Omental fat pad (tissue), 4 donors: ENCODE results near the gene GLIPR1L1. TPM values are rescaled to one million over a fixed set of nuclear protein-coding genes. Genes with fewer than 3 reads are reported as not detected.
"Not testable (repeated sequence)": the region's sequence is repeated elsewhere in the genome, so short reads cannot be mapped to it uniquely, and the experiment has no call there.

ENCODE experiments used
- ATAC-seq: fragments of 150-250 bp; one replicate; pipeline ENCODE4 v1.9.1; 2016; ENCODE audit warnings: mild to moderate bottlenecking, moderate library complexity; ENCODE audit not compliant: low FRiP score
- DNase-seq: peaks from one replicate; pipeline ENCODE4 v3.0.0-alpha.2; 2019; ENCODE audit warnings: low spot score
- CTCF ChIP-seq, 3 donors: fragments of 450-650 bp; IDR thresholded peaks; one replicate each; pipeline ENCODE4 v1.5.1; 2016 to 2017; ENCODE audit warnings: antibody characterized with exemption in 3 of 3, mild to moderate bottlenecking in 3 of 3, moderate library complexity in 2 of 3
- total RNA-seq, 4 donors: library from RNA; depleted of rRNA; stranded (reverse); fragments of >200 nt; gene quantifications; one replicate each; pipeline ENCODE4 v1.1.0, GENCODE V29; 2016

The GLIPR1L1 gene
- total RNA-seq, 4 donors from 2014 or later = not detected

- ATAC-seq = no peak
- DNase-seq = no peak
- no peak for TF ChIP-seq CTCF (IDR thresholded peaks at IDR 0.05)
Measured at GRCh38 chr12:75323663-75324062, 10.8 kb upstream of the GLIPR1L1 start.

GRCh38 chr12:75327642-75328041 is 6.8 kb upstream of the GLIPR1L1 start:
- ATAC-seq = no peak
- no peak for DNase-seq
- TF ChIP-seq CTCF (IDR thresholded peaks at IDR 0.05) = no peak

- ATAC-seq (peak; percentile 92), DNase-seq (peak; percentile 58)
Measured at GRCh38 chr12:75329918-75330826, 4.3 kb upstream of the GLIPR1L1 start, which contains the start of gene CAPS2. Gene CAPS2 (minus strand): TSS chr12:75330324. CDS start chr12:75326498, 3,826 bp downstream.

GRCh38 chr12:75337905-75338304 is 3.4 kb downstream of the GLIPR1L1 start:
- TF ChIP-seq CTCF (IDR thresholded peaks at IDR 0.05) = no peak
- ATAC-seq (no peak), DNase-seq (no peak)

More at GRCh38 chr12:75329918-75330826, 4.3 kb upstream of the GLIPR1L1 start, which contains the start of gene CAPS2:
- no peak for TF ChIP-seq CTCF (IDR thresholded peaks at IDR 0.05)

- DNase-seq (no peak), ATAC-seq (no peak)
- TF ChIP-seq CTCF (IDR thresholded peaks at IDR 0.05) = no peak
Measured at GRCh38 chr12:75341873-75342272, 7.4 kb downstream of the GLIPR1L1 start.

GRCh38 chr12:75345531-75345930 is 11.1 kb downstream of the GLIPR1L1 start:
- no peak for TF ChIP-seq CTCF (IDR thresholded peaks at IDR 0.05)
- ATAC-seq (no peak), DNase-seq (no peak)

GRCh38 chr12:75346215-75346614 is 11.7 kb downstream of the GLIPR1L1 start:
- DNase-seq, ATAC-seq: not testable (repeated sequence)
